GM19438 (cell line): Measurements from ENCODE around the gene ZNRF2.
"Not testable (repeated sequence)": the region's sequence is repeated elsewhere in the genome, so short reads cannot be mapped to it uniquely, and the experiment has no call there.

Source experiments
- ATAC-seq: cut with Tn5 transposase; IDR thresholded peaks from one replicate; pipeline ENCODE4 v1.9.1; 2021; ENCODE audit warnings: low read depth; ENCODE audit not compliant: unreplicated experiment

The ZNRF2 gene

DNA sequence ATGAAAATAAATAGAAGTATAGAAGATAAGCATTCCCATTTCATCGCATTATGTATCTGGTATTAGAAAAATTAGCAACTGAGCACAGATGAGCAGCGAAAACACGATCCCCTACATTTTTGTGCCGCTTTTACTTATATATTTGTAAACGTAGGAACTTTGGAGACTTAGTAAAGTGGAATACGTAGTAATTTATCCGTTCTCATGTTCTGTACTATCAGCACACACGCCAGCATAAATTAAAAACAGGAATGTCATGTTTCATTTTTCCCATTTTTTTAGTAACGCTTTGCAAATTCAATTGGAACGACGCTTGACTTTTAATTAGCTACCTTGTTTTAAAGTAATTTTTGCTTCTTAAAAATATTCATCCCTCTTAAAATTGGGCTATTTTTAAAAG is 2.4 kb downstream of the ZNRF2 start:
- no peak for ATAC-seq

DNA sequence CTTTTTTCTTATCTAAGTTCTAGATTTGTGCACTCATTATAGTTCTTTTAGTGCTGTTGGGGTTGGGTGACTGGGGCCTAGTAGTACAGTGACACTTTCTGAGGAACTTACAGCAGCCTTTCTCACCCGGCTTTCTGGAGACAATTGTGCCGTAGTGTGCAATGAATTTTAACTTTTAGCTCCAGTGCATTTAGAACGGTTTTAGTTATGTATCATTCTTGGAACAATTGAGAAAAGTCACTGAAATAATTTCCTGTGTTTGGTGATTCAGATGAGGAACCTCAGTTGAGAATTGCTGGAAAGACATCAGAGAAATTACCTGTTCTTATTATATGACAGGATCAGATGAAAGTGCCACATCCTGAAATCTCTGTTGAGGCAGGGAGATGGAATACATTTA is 3.2 kb downstream of the ZNRF2 start:
- ATAC-seq: not testable (repeated sequence)

DNA sequence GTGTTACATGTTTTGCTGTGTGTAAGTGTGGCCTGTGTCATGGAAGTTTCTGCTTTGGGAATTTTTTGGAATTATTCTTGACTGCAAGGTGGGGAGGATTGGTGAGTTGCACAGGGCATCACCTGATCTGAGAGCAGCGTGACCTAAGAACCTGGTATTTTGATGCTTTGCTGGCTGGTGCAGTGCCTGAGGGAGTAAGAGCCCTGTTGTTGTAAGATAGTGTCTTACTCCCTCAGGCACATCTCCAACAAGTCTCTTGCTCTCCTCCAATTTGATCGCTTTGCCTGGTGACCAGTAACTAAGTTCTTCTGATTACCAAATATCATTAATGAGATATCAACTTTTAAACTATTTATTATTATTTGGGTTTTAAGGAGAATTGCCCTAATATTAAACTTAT is 5.2 kb downstream of the ZNRF2 start:
- ATAC-seq: not testable (repeated sequence)

DNA sequence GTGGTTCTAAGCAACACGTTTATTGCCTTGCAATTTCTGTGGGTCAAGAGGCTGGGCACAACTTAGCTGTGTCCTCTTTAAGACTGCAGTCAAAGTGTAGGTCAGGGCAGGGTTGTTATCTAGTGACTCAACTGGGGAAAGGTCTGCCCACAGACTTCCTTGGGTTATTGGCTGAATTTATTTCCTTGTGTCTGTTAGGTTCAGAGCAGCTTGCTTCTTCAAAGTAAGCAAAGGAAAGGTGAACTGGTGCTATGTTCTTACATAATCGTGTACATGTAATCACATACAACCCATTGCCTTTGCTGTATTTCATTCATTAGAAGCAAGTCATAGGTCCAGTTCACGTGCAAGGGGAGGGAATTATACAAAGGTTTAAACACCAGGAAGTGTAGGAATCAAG is 5.9 kb downstream of the ZNRF2 start:
- not testable (repeated sequence) for ATAC-seq

DNA sequence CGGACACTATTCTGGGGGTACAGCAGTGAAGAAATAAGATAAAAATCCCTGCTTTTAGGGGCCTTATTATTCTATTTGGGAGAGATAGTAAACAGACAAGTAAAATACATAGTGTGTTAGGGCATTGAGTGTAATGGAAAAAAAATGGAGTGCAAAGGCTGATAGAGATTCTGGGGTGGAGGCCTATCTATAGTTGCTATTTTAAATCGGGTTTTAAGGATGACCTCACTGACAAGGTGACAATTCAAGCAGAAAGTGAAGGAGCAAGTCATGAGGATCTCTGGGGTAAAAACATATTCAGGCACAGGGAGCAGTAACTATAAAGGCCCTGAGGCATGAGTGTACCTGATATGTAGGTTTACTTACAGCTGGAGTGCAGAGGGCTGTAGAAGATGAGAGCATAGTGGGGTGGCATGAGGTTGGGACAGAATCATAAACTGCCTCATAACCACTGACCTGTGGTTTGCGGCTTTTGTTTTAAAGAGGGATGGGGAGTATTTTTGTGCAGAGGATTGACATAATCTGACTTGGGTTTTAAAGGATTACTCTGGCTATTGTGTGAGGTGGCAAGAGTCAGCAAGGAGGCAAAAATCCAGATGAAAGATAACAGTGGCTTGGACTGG is 8.1 kb downstream of the ZNRF2 start:
- not testable (repeated sequence) for ATAC-seq

DNA sequence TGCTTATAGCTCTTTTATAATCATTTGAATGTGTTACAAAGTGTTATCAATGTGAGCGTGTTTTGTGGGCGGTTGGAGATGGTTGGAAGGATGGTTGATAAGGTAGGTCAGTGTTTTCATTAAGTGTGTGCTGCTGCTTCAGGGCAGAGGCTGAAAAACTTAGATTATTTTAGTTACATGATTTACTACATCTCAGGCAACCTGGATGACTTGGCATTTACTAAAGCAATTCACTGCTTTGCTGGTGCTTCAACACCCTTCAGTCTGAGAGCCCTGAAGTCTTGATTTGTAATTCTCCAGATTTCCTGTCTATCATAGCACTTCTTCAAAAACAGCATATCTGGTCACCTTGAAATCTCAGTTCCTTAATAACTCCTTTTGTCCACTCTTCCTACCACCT is 11.9 kb downstream of the ZNRF2 start:
- ATAC-seq: not testable (repeated sequence)

DNA sequence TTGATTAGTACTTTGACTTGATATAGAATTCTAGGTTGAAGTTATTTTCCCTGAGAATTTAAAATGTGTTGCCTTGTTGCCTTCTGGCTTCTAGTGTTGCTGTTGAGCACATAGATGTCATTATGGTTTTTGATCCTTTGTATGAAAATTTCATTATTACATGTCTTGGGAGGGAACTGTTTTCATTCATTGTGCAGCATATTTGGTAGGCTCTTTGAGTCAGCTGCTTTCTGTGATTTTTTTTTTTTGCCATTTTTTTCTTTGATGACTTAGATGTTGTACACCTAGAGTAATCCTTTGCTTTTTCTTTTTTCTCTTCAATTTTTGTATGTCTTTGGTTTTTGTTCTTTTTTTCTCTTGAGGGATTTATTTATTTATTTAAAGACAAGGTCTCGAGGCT is 13.1 kb downstream of the ZNRF2 start:
- ATAC-seq: not testable (repeated sequence)

DNA sequence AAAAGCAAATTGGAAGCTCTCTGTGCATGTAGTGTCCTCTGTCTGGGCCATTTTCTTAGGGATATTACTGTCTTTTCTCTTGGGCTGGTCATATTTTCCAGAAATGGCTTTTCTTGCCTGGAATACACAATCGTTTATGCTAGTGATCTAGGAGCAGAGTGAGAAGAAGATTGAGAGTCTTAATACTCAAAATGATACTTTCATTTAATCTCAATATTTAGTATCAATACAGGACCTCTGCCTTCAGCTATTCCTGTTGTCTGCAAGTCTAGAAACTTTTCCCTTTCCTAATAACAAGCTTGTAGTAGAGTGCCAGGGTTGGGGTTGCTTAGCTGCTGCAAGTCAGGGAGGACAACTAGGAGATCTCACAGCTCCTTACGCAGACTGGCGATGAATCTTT is 14.0 kb downstream of the ZNRF2 start:
- ATAC-seq: not testable (repeated sequence)

DNA sequence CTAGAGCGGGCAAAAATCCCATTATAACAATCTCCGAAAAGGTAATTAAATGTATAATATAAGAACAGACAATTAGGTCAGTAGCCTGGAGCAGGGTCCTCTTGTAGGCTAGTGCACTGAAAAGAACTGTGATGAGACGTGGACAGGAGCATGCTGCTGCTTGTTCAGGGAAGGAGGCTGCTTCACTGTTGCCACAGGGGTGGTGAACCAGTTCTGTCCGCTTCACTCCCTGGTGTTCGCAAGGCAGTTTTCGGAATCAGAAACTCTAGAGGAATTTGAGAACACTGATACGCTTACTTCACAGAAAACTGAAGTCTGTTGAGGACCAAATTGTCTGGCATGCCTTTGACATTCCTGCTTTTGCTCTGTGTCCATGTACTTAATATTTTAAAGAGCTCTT is 17.4 kb downstream of the ZNRF2 start:
- no peak for ATAC-seq

DNA sequence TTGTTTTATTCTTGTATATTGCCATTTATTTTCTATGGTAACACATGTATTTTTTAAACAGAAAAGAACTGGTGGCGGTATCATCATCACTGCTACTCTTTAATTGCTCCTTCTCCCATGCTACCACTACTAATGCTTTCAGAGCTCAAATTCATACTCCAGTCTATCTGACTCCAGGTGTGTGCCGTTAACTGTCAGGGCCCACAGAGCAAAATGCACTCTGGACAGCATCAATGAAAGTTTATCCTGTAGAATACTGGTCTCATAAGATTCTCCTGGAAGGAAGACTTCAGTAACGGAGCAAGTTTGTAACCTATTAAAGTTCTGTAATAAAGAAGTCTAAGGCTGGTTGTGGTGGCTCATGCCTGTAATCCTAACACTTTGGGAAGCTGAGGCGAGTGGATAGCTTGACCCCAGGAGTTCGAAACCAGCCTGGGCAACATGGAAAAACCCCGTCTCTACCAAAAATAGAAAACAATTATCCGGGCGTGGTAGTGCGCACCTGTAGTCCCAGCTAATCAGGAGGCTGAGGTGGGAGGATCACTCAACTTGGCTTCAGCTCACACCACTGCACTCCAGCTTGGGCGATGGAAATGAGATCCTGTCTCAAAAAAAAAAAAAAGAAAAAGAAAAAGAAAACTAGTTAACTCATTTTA is 18.4 kb downstream of the ZNRF2 start:
- ATAC-seq: no peak

DNA sequence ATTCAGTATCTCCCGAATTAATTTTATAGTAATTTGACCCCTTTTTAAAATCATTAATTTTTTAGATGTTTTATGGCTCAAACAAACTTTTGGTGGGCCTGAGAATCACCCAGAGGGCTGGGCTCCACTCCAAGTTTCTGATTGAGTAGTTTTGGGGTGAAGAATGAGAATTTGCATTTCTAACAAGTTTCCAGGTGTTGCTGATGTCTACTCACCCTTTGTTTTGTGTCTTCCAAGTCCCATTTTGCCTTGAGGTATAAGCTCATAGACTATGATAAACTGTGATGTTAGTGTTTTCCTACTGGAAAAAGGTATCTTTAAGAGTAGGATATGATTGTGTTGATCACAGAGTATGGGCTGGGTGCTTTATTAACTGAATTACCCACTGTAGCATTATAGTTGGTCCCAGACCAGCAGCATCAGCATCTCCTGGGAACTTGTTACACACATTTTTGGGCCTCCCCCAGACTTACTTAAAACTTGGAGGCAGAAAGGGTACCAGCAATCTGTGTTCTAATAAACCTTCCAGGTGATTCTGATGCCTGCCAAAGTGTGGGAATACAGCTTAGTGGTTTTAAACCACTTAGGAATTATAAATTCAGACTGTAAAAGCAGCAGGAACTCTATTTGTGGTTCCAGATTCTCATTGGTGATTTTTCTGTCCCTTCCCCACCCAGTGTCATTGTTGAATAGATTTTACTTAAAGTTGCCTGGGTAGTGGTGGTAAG is 19.1 kb downstream of the ZNRF2 start:
- peak; percentile 61 for ATAC-seq

DNA sequence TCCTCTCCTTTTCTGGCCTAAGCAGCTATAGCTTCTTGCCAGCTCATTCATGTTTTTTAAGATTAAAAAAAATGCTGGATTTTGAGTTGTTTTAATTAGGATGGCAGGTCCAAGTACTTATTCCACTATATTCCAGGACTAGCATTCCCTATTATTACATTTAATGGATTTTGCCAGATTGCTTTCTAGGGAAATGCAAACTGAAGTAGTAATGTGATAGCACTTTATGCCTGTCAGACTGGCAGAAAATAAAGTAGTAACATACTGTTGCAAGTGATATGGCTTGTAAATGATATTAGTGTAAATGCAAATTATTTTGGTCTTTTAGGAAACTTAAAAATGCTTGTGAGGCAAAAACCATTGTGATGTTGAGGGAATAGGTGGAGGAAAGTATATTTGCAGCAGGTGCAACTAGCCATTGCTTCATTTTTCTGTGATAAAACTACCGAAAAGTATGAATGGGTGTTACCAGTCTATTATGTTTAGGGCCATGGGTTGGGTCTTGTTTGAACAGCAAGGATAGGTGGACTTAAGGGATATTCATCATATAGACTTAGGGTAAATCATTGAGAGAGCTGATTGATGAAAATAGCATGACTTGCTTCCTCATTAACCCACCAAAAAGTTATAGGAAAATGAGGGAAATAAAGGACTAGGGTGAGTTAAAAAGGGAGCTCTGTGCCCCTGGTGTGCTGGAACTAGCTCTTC is 19.9 kb downstream of the ZNRF2 start:
- ATAC-seq: no peak

DNA sequence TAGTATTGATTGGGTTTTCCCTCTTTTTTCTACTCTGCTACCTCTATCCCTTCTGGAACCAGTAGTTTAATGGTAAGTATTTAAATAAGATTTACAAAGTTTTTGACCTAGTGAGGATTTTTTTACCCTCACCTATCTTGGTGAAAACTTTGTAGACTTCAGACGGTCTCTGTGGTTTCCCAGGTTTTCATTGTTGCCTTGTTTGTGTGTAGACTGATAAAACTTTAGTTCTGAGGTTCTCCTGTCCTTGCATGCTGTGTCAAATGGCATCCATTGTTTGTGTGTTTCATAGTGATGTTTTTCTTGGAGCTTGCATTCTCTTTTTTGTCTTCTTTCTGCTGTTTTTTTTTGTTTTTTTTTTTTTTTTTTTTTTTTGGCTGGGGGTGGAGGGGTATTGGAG is 22.6 kb downstream of the ZNRF2 start:
- ATAC-seq: no peak

DNA sequence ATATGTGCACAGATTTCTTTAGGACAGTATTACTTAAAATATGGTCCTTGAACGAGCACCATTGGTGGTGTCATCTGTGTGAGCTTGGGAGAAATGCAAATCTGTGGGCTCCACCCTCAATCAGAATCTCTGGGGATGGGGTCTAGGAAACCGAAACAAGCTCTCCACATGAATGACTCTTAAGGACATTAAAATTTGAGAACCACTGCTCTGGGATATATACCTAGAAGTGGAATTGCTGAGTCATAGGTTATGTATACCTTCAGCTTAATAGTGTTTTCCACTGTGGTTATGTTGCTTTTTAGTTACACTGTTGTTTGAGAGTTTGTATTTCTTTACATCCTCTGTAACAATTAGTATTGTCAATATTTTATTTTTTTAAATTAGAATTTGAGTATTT is 24.0 kb downstream of the ZNRF2 start:
- ATAC-seq: no peak

DNA sequence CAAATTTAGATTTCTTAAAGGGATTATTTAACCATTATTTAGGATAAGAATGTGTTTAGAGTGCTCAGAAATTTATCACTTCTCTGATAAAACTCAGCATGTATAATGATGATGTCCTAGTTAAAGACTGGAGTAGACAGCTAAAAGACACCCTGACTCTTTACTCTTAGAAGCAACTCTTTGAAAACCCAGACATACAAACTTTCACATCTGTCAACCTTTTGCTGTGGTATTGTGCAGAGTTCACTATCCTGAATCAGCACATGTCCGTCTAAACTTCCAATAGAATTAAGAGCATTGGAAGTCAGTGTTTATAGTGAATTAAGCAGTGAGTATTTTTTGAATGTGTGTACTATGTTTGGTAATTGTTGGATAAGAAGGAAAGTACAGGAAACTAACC is 24.9 kb downstream of the ZNRF2 start:
- ATAC-seq: no peak

DNA sequence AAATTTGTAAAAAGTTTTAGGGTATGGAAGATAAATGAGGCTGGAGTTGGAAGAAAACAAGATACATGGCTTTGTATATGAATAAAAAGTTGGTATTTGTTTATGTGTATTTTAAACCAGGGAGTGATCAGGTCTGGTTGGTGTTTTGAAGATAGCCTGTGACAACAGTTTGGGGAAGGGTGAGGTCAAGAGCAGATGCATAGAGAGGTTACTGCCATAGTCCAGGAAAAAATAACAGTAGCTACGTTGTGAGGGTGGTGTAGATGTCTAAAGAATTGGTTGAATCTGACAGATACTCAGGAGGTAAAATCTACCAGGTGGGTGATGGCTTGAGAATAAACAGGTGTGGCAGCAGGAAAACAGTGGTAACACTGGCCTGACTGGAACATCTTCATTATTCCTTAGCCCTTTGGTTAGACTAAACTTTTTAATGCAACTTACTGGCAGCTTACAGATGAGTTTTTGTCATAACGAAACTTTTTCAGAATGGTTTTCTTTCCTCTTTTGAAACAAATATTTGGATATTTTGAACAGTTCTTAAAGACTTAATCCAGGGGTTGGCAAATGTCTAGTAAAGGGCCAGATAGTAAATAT is 25.5 kb downstream of the ZNRF2 start:
- ATAC-seq: no peak

DNA sequence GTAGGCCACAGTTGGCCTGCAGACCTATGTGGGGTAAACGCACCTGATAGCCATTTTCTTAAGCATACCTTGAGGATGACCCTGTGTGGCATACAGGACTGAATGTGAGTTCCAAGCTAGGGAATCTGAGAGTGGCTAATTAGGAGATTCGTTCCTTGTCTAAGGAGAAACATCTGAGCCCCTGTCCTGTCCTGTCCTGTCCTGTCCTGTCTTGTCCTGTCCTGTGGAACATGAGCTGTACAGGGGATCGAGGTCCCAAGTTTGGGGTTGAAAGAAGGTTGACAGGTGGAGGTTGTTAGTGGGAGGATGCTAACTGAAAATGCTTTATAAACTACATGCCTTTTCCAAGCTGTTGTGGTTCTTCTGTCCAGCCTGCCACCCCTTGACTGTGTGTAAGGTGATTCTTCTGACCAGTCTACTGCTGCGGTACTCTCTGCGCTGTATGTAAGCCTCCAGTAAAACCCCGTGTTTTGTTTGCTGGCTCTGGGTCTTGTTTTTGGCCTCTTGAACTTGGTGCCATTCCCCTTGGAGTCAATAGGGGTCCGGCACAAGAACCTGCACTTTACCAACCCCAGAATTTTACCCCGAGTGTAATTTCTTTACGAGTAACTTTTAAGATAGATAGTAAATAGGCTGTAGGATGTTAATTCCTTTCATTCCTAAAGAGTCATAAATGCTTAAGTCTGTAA is 26.4 kb downstream of the ZNRF2 start:
- no peak for ATAC-seq

DNA sequence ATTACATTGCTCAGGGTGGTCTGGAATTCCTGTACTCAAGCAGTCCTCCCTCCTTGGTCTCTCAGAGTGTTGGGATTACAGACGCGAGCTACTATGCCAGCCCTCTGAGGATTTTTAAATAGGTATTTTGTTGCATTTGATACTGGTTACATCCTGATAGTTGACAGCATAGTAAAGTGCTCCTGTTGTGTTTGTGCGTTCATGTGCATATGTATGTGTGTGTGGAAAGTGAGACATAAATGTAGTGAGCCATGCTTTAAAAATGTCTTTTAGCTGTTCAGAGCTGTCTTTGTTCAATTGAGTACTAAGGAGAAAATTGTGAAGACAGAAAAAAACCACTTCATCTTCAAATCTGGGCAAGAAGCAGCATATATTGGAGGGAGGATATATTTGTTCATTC is 27.8 kb downstream of the ZNRF2 start:
- ATAC-seq: no peak

DNA sequence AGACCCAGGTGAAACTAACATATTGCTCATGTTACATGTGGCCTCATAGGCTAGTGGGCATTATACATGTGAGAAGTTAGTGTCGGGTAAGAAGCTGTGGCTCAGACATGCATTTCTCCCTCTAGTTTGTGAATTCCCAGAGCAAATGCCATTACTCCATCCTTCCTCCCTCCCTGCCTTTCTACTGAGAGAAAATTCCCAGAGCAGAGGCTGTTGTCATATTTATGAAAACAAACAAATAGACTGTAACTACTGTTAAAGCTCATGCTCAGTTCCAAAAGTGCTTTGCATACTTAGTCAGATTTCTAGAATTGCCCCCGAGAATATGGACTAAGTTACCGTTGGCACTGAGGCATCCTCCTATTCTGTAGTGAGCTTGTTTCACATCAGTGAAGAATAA is 29.0 kb downstream of the ZNRF2 start:
- ATAC-seq: no peak

DNA sequence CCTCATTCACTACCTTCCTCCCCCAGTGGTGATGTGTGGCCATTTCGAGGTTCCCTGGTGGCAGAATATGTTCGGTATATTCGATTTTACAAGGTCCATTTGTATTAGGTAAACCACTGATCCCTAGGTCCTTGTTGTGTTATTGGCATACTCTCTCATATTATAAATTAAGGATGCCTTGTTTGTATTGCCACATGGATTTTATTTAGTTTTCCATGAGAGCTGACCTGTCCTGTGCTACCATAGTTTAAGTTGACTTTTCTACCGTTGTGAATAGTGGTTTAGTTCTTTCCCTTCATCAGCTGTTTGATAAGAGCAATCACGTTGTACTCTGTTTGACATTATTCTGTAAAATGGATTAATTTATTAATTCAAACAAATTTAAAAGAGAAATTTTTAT is 29.4 kb downstream of the ZNRF2 start:
- no peak for ATAC-seq
